Natural killer cell treated with Interleukin-12 subunit alpha and Interleukin-12 subunit beta and Interleukin-15 and Interleukin-18, amount 100 ng/mL, for 72 hours (primary cell): Measurements from ENCODE around the gene DOLK. TPM values are rescaled to one million over a fixed set of nuclear protein-coding genes. Genes with fewer than 3 reads are reported as not detected.

Experiments
- total RNA-seq, 2 donors: library from RNA; stranded (reverse); gene quantifications; one replicate each; pipeline ENCODE4 v1.2.3, GENCODE V29; 2022

DOLK gene
- total RNA-seq, 2 donors from 2014 or later, result 8.7 to 11.5 TPM

Other genes with a start within 250 kb of the DOLK start
- gene PKN3, start 245.1 kb downstream of the DOLK start, total RNA-seq, result 1 to 10 TPM; 7.0 to 8.0 TPM
- gene ZDHHC12, start 223.5 kb downstream of the DOLK start, total RNA-seq, result 10 to 100 TPM; 56.3 to 72.3 TPM
- 10 to 100 TPM; 21.5 to 22.4 TPM for gene ZER1, start 175.7 kb downstream of the DOLK start, total RNA-seq
- 10 to 100 TPM; 25.9 to 33.4 TPM for gene TBC1D13, start 160.3 kb downstream of the DOLK start, total RNA-seq
- gene ENDOG, start 129.1 kb downstream of the DOLK start, total RNA-seq, result 10 to 100 TPM; 18.4 to 23.7 TPM
- gene SPOUT1, start 117.8 kb downstream of the DOLK start, total RNA-seq, result 100 to 1,000 TPM in 1 of 2 donors, 10 to 100 TPM in 1; 89.5 to 152 TPM
- gene KYAT1, start 65.7 kb downstream of the DOLK start, total RNA-seq, result 10 to 100 TPM in 1 of 2 donors, 1 to 10 TPM in 1; 6.7 to 19.9 TPM
- gene LRRC8A, start 65.5 kb downstream of the DOLK start, total RNA-seq, result 10 to 100 TPM; 25.6 to 28.2 TPM
- 1 to 10 TPM in 1 of 2 donors, under 1 TPM in 1; 0.24 to 1.1 TPM for gene PHYHD1, start 26.6 kb downstream of the DOLK start, total RNA-seq
- 100 to 1,000 TPM; 103 to 143 TPM for gene NUP188, start 96 bp upstream of the DOLK start, total RNA-seq
- 10 to 100 TPM; 57.8 to 99.0 TPM for gene SH3GLB2, start 80.7 kb upstream of the DOLK start, total RNA-seq
- 10 to 100 TPM; 42.4 to 82.6 TPM for gene MIGA2, start 89.0 kb upstream of the DOLK start, total RNA-seq
- gene DOLPP1, start 133.5 kb upstream of the DOLK start, total RNA-seq, result 10 to 100 TPM; 18.6 to 24.1 TPM
- 10 to 100 TPM; 11.9 to 12.7 TPM for gene CRAT, start 163.2 kb upstream of the DOLK start, total RNA-seq
- 100 to 1,000 TPM in 1 of 2 donors, 10 to 100 TPM in 1; 75.7 to 133 TPM for gene PTPA, start 163.8 kb upstream of the DOLK start, total RNA-seq
- 1 to 10 TPM in 1 of 2 donors, under 1 TPM in 1; 0.64 to 1.8 TPM for gene IER5L, start 230.7 kb upstream of the DOLK start, total RNA-seq